H9 (cell line): ENCODE measurements around the gene PIK3CD. TPM values are rescaled to one million over a fixed set of nuclear protein-coding genes. Genes with fewer than 3 reads are reported as not detected.

Experiments used
- DNase-seq: peaks from one replicate; pipeline ENCODE4 v3.0.0-alpha.2; 2017
- H2AFZ ChIP-seq: one replicate; pipeline ENCODE4 v1.6.1; 2013; ENCODE audit warnings: mild to moderate bottlenecking, low read length, control low read depth, moderate library complexity
- H2AK5ac ChIP-seq: 2 replicates; pipeline ENCODE4 v1.6.1; 2013; ENCODE audit warnings: low read length, control low read depth, mixed read lengths; ENCODE audit not compliant: insufficient read length
- H2BK120ac ChIP-seq: one replicate; pipeline ENCODE4 v1.6.1; 2013; ENCODE audit warnings: low read depth, mild to moderate bottlenecking, low read length, control low read depth, inconsistent platforms; ENCODE audit not compliant: poor library complexity, severe bottlenecking
- H2BK12ac ChIP-seq: 2 replicates; pipeline ENCODE4 v1.6.1; 2013; ENCODE audit warnings: low read length, control low read depth, mixed read lengths, low read depth; ENCODE audit not compliant: insufficient read length
- H2BK15ac ChIP-seq: 2 replicates; pipeline ENCODE4 v1.6.1; 2013; ENCODE audit warnings: low read depth, low read length, control low read depth
- H2BK20ac ChIP-seq: one replicate; pipeline ENCODE4 v1.6.1; 2013; ENCODE audit warnings: low read depth, mild to moderate bottlenecking, low read length, control low read depth, inconsistent platforms; ENCODE audit not compliant: poor library complexity, severe bottlenecking
- H2BK5ac ChIP-seq: 2 replicates; pipeline ENCODE4 v1.6.1; 2013; ENCODE audit warnings: low read length, control low read depth, mixed read lengths; ENCODE audit not compliant: insufficient read length
- H3K14ac ChIP-seq: 2 replicates; pipeline ENCODE4 v1.6.1; 2013; ENCODE audit warnings: low read length, control low read depth; ENCODE audit not compliant: insufficient read depth
- H3K18ac ChIP-seq: 2 replicates; pipeline ENCODE4 v1.6.1; 2013; ENCODE audit warnings: low read depth, mild to moderate bottlenecking, mixed read lengths, low read length, control low read depth; ENCODE audit not compliant: insufficient read length
- H3K23ac ChIP-seq: 2 replicates; pipeline ENCODE4 v1.6.1; 2013; ENCODE audit warnings: low read length, control low read depth, mixed read lengths, low read depth; ENCODE audit not compliant: insufficient read length
- H3K23me2 ChIP-seq: 2 replicates; pipeline ENCODE4 v1.6.1; 2013; ENCODE audit warnings: low read depth, mild to moderate bottlenecking, mixed read lengths, low read length, control low read depth; ENCODE audit not compliant: insufficient read length, poor library complexity, severe bottlenecking
- H3K27ac ChIP-seq: 2 replicates; pipeline ENCODE4 v1.5.1; 2013; ENCODE audit warnings: low read length, control low read depth, mixed read lengths, low read depth; ENCODE audit not compliant: insufficient read length
- H3K27me3 ChIP-seq: 2 replicates; pipeline ENCODE4 v1.6.1; 2013; ENCODE audit warnings: low read length, control low read depth, inconsistent platforms; ENCODE audit not compliant: insufficient read depth
- H3K4ac ChIP-seq: 2 replicates; pipeline ENCODE4 v1.6.1; 2013; ENCODE audit warnings: low read depth, mild to moderate bottlenecking, control low read depth, inconsistent platforms, low read length, moderate library complexity
- H3K4me1 ChIP-seq: 2 replicates; pipeline ENCODE4 v1.6.1; 2013; ENCODE audit warnings: low read length, control low read depth, inconsistent platforms; ENCODE audit not compliant: insufficient read depth
- H3K4me2 ChIP-seq: 2 replicates; pipeline ENCODE4 v1.6.1; 2013; ENCODE audit warnings: low read length, control low read depth, mixed read lengths; ENCODE audit not compliant: insufficient read length, insufficient read depth
- H3K56ac ChIP-seq: 2 replicates; pipeline ENCODE4 v1.6.1; 2013; ENCODE audit warnings: low read depth, mild to moderate bottlenecking, mixed read lengths, low read length, control low read depth; ENCODE audit not compliant: insufficient read length
- H3K79me1 ChIP-seq: 2 replicates; pipeline ENCODE4 v1.6.1; 2013; ENCODE audit warnings: low read depth, mild to moderate bottlenecking, moderate library complexity, low read length, control low read depth, inconsistent platforms; ENCODE audit not compliant: insufficient read depth, poor library complexity, severe bottlenecking
- H3K79me2 ChIP-seq: 2 replicates; pipeline ENCODE4 v1.6.1; 2013; ENCODE audit warnings: low read length, control low read depth, inconsistent platforms; ENCODE audit not compliant: insufficient read depth
- H3K9ac ChIP-seq: 2 replicates; pipeline ENCODE4 v1.6.1; 2013; ENCODE audit warnings: low read length, control low read depth, mixed read lengths; ENCODE audit not compliant: insufficient read length; ENCODE audit errors: extremely low read depth
- H3K9me3 ChIP-seq: one replicate; pipeline ENCODE4 v1.6.1; 2013; ENCODE audit warnings: low read depth, low read length, inconsistent platforms; ENCODE audit not compliant: control insufficient read depth
- H3T11ph ChIP-seq: one replicate; pipeline ENCODE4 v1.6.1; 2013; ENCODE audit warnings: mild to moderate bottlenecking, low read length, control low read depth, inconsistent platforms
- H4K20me1 ChIP-seq: one replicate; pipeline ENCODE4 v1.6.1; 2013; ENCODE audit not compliant: control insufficient read depth, insufficient read length, insufficient read depth
- H4K5ac ChIP-seq: 2 replicates; pipeline ENCODE4 v1.6.1; 2013; ENCODE audit warnings: low read depth, mild to moderate bottlenecking, mixed read lengths, low read length, control low read depth; ENCODE audit not compliant: insufficient read length
- H4K8ac ChIP-seq: replicated peaks from 2 replicates; pipeline ENCODE4 v1.6.1; 2013; ENCODE audit warnings: low read length, control low read depth, mixed read lengths, low read depth; ENCODE audit not compliant: insufficient read length
- H4K91ac ChIP-seq: 2 replicates; pipeline ENCODE4 v1.6.1; 2013; ENCODE audit warnings: low read depth, mild to moderate bottlenecking, moderate library complexity, mixed read lengths, low read length, control low read depth; ENCODE audit not compliant: insufficient read length
- H3K27ac Mint-ChIP-seq, 3 experiments: 2 replicates in 2 of 3; 3 replicates in 1 of 3; pipeline ENCODE4 v1.8.0; 2020 to 2021; ENCODE audit warnings: mixed read lengths in 3 of 3, mild to moderate bottlenecking in 1 of 3, moderate library complexity in 1 of 3
- H3K27me3 Mint-ChIP-seq: 2 replicates; pipeline ENCODE4 v1.8.0; 2021; ENCODE audit warnings: low read depth, mild to moderate bottlenecking, moderate library complexity, mixed read lengths
- H3K36me3 Mint-ChIP-seq, 3 experiments: 2 replicates in 2 of 3; 3 replicates in 1 of 3; pipeline ENCODE4 v1.8.0; 2020 to 2021; ENCODE audit warnings: low read depth in 3 of 3, mixed read lengths in 3 of 3; ENCODE audit not compliant: insufficient read depth in 1 of 3
- H3K4me1 Mint-ChIP-seq, 2 experiments: 2 replicates each; pipeline ENCODE4 v1.8.0; 2020; ENCODE audit warnings: mixed read lengths in 2 of 2
- H3K4me3 Mint-ChIP-seq, 2 experiments: 2 replicates in 1 of 2; 3 replicates in 1 of 2; pipeline ENCODE4 v1.8.0; 2020 to 2021; ENCODE audit warnings: mild to moderate bottlenecking in 2 of 2, mixed read lengths in 2 of 2, moderate library complexity in 1 of 2
- H3K9me3 Mint-ChIP-seq, 2 experiments: 2 replicates in 1 of 2; 3 replicates in 1 of 2; pipeline ENCODE4 v1.8.0; 2020; ENCODE audit warnings: mild to moderate bottlenecking in 2 of 2, mixed read lengths in 2 of 2, moderate library complexity in 1 of 2
- CTCF ChIP-seq: fragments of 200-600 bp; sonication (generic); conservative IDR thresholded peaks from 3 replicates; pipeline ENCODE4 v1.8.0; 2021; ENCODE audit warnings: antibody characterized with exemption, mild to moderate bottlenecking
- whole genome bisulfite sequencing: extraction: QIAGEN DNeasy Blood & Tissue Kit; methylation state at CpG from one replicate; pipeline ENCODE4 v1.1.7; 2013; ENCODE audit warnings: missing lambda C conversion rate, low lambda C conversion rate, mixed read lengths; ENCODE audit not compliant: insufficient read length; ENCODE audit errors: extremely low coverage; 5-methylcytosine and 5-hydroxymethylcytosine counted together
- total RNA-seq: library from RNA; stranded (reverse); gene quantifications from 2 replicates; pipeline ENCODE4 v1.2.1, GENCODE V29; 2021

The PIK3CD gene
- total RNA-seq, 1 experiment from 2014 or later = 10.0 TPM

DNA sequence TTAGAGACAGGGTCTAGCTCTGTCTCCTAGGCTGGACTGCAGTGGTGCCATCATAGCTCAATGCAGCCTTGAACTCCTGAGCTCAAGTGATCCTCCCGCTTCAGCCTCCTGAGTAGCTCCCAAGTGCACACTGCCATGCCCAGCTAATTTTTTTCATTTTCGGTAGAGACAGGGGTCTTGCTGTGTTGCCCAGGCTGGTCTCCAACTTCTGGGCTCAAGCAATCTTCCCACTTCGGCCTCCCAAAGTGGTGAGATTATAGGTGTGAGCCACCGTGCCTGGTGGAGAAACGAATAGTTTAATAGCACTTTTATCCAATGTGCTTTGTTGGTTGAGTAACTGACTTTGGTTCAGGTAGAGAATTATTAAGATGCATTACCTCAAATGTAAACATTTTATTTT is 20.9 kb downstream of the PIK3CD start:
- H3K27ac Mint-ChIP-seq = no peak overlapping the region
- no CpG with 5 or more reads among the region's 5 CpGs for WGBS

More for the DNA sequence above, 20.9 kb downstream of the PIK3CD start:
- H3K9me3 Mint-ChIP-seq = no peaks in the 10 kb centered on the region
- Histone ChIP-seq H2AK5ac (no peak overlapping the region), H3T11ph (no peak overlapping the region), H3K14ac (no peak overlapping the region), H2AFZ (no peak overlapping the region), H2BK15ac (no peak overlapping the region), H3K9ac (no peak overlapping the region), H3K23me2 (no peaks in the 10 kb centered on the region), H2BK120ac (no peak overlapping the region), H4K91ac (no peak overlapping the region), H4K20me1 (no peaks in the 10 kb centered on the region), H3K79me1 (no peaks in the 10 kb centered on the region), H3K4ac (no peak overlapping the region), H3K9me3 (no peaks in the 10 kb centered on the region), H2BK20ac (no peak overlapping the region), H3K79me2 (no peaks in the 10 kb centered on the region), H4K5ac (no peak overlapping the region), H2BK12ac (no peak overlapping the region), H3K56ac (no peak overlapping the region), H3K27ac (no peak overlapping the region), H3K27me3 (no peaks in the 10 kb centered on the region), H3K4me1 (no peaks in the 10 kb centered on the region), H2BK5ac (no peak overlapping the region), H3K4me2 (no peak overlapping the region), H4K8ac (no peak overlapping the region), H3K18ac (no peak overlapping the region), H3K23ac (no peak overlapping the region)
- H3K4me3 Mint-ChIP-seq = no peak overlapping the region
- TF ChIP-seq CTCF = no peak
- no peaks in the 10 kb centered on the region; a peak in 1 of 7 replicates for H3K36me3 Mint-ChIP-seq
- H3K27me3 Mint-ChIP-seq = 0 out of 2 replicates have a peak, but pooled peaks cover 3% of the 10 kb centered on the region
- no peak for DNase-seq
- peaks cover 0 to 3% of the 10 kb centered on the region in 2 experiments; a peak in 1 of 4 replicates for H3K4me1 Mint-ChIP-seq
